Right atrium auricular region (tissue), 2 donors: ENCODE measurements around the gene TFB2M. TPM values are rescaled to one million over a fixed set of nuclear protein-coding genes. Genes with fewer than 3 reads are reported as not detected.

Experiments used
- DNase-seq: peaks from one replicate; pipeline ENCODE4 v3.0.0-alpha.2; 2019; ENCODE audit warnings: low spot score
- H3K27ac ChIP-seq, 2 donors: fragments of 200-600 bp; sonication (generic); 1 replicate in 1 of 2; 2 replicates in 1 of 2; pipeline ENCODE4 v1.5.1; 2016 to 2019
- H3K27me3 ChIP-seq, 2 donors: fragments of 200-600 bp; sonication (generic); one replicate each; pipeline versions ENCODE4 v1.5.1 to v1.6.0; 2017 to 2019
- H3K36me3 ChIP-seq: fragments of 200-600 bp; sonication (generic); one replicate; pipeline ENCODE4 v1.5.1; 2016
- H3K4me1 ChIP-seq, 2 donors: fragments of 200-600 bp; sonication (generic); one replicate each; pipeline versions ENCODE4 v1.5.1 to v1.6.0; 2017 to 2019
- H3K4me3 ChIP-seq, 2 donors: fragments of 200-600 bp; sonication (generic); 1 replicate in 1 of 2; 2 replicates in 1 of 2; pipeline ENCODE4 v1.5.1; 2017 to 2019; ENCODE audit warnings: mild to moderate bottlenecking in 1 of 2, moderate library complexity in 1 of 2
- H3K9me3 ChIP-seq, 2 donors: fragments of 200-600 bp; sonication (generic); one replicate each; pipeline ENCODE4 v1.5.1; 2019
- total RNA-seq, 2 donors: library from RNA; depleted of rRNA; stranded (reverse); fragments of >200 nt; gene quantifications; one replicate each; pipeline ENCODE4 v1.1.0, GENCODE V29; 2016
- TF ChIP-seq, protein P1 (sequence below), 2 donors: fragments of 200-600 bp; sonication (generic); IDR thresholded peaks; one replicate each; pipeline ENCODE4 v1.5.1; 2019; ENCODE audit warnings: antibody characterized with exemption in 2 of 2

The TFB2M gene
- total RNA-seq, 2 donors from 2014 or later, result 5.5 to 12.0 TPM

DNA sequence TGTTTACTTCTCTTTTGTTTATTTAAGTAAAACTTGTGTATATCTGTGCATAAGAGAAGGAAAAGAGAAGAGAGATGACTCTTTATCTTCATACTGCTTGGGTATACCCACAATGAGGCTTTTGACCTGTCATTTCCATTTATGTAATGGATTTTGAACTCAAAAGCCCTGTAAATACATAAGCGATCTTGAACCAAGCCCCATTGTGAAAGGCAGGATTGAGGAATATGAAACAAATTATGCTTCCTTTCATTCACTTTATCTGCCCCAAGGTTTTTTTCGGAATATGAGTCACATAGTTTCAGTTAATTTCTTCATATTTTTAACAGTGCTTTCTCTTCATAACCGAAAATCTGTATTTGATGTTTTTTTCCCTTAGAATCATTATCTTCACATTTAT, 21.5 kb upstream of the TFB2M start:
- Histone ChIP-seq H3K4me1 (peaks cover 0 to 43% of the 10 kb centered on the region in 2 donors), H3K36me3 (peaks cover 7% of the 10 kb centered on the region), H3K27ac (peak overlapping the region; percentile 59 to 60), H3K4me3 (no peak overlapping the region), H3K9me3 (no peaks in the 10 kb centered on the region), H3K27me3 (no peaks in the 10 kb centered on the region)
- TF ChIP-seq, protein P1, sequence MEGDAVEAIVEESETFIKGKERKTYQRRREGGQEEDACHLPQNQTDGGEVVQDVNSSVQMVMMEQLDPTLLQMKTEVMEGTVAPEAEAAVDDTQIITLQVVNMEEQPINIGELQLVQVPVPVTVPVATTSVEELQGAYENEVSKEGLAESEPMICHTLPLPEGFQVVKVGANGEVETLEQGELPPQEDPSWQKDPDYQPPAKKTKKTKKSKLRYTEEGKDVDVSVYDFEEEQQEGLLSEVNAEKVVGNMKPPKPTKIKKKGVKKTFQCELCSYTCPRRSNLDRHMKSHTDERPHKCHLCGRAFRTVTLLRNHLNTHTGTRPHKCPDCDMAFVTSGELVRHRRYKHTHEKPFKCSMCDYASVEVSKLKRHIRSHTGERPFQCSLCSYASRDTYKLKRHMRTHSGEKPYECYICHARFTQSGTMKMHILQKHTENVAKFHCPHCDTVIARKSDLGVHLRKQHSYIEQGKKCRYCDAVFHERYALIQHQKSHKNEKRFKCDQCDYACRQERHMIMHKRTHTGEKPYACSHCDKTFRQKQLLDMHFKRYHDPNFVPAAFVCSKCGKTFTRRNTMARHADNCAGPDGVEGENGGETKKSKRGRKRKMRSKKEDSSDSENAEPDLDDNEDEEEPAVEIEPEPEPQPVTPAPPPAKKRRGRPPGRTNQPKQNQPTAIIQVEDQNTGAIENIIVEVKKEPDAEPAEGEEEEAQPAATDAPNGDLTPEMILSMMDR (IDR thresholded peaks at IDR 0.05), result no peak
- DNase-seq, result no peak

DNA sequence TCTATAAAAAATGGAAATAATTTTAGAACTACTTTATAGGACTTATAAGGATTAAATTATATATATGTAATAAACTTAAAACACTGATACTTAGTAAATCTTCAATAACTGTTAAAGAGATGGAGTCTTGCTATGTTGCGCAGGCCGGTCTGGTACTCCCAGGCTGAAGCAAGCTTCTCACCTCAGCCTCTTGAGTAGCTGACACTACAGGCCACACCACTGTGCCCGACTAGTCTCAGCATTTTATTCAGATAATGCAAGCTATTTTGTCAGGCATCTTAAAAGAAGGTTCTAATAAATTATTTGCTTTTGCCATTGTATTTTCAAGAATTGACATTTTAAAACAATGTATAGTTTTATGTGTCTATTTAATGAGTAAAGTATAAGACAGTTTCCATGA, 21.0 kb upstream of the TFB2M start:
- Histone ChIP-seq H3K4me3 (no peak overlapping the region), H3K4me1 (peaks cover 0 to 48% of the 10 kb centered on the region in 2 donors), H3K27me3 (no peaks in the 10 kb centered on the region), H3K27ac (peak overlapping the region; percentile 59 to 60), H3K36me3 (peaks cover 5% of the 10 kb centered on the region), H3K9me3 (no peaks in the 10 kb centered on the region)
- TF ChIP-seq, protein P1 (IDR thresholded peaks at IDR 0.05), result no peak
- DNase-seq, result no peak

DNA sequence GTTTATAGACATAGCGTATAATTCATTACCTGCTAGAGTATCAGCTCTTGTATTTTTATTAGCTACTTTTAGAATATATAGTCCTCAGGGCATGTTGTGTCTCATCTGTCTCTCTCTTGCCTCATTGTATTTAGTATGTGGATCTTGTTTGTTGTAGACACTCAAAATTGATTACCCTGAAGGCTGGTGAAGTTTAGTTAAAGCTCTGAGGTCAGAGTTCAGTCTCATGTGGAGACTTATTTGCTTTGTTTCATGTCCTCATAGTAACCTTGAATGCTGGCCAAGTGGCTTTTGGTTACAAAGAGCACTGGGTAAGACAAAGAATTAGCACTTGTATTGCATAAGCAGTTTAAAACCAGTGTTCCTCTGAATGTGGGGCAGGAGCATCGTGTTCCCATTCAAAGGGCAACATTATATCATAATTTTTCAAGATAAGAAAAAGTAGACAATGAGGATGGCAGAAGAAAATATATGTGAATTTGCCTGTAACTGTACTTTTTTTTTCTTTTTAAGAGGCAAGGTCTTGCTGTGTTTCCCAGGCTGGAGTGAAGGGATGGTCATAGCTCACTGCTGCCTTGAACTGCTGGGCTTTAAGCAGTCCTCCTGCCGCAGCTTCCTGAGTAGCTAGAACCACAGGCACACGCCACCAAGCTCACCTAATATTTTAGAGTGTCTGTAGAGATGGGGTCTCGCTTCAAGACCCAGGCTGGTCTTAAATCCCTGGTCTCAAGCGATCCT, 17.6 kb upstream of the TFB2M start:
- DNase-seq, result peak; percentile 76
- Histone ChIP-seq H3K4me3 (no peak overlapping the region), H3K36me3 (no peaks in the 10 kb centered on the region), H3K4me1 (peaks cover 0 to 77% of the 10 kb centered on the region in 2 donors), H3K27ac (peak overlapping the region; percentile 66 to 69), H3K27me3 (no peaks in the 10 kb centered on the region), H3K9me3 (no peaks in the 10 kb centered on the region)
- TF ChIP-seq, protein P1 (IDR thresholded peaks at IDR 0.05), result no peak

DNA sequence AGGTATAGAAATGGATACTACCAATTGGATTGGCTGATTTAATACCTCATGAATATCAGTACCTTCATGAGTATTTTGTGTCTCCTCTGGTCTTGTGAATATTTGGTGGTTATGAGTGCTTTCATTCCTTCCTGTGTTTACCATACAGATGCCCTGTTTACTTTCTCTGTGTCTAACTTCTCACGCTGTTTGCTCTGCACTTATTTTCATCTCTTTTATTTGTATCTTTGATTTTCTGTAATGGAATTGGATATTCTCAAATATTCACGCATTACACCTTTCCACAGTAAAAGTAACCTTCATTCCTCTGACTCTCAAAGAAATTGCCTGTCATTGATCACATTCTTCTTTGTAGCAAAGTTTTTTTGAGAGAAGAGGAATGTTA, 17.0 kb upstream of the TFB2M start:
- Histone ChIP-seq H3K36me3 (no peaks in the 10 kb centered on the region), H3K4me3 (no peak overlapping the region), H3K27ac (peak overlapping the region; percentile 66 to 69), H3K4me1 (peaks cover 0 to 83% of the 10 kb centered on the region in 2 donors), H3K27me3 (no peaks in the 10 kb centered on the region), H3K9me3 (no peaks in the 10 kb centered on the region)
- no peak for DNase-seq
- TF ChIP-seq, protein P1 (IDR thresholded peaks at IDR 0.05), result no peak

DNA sequence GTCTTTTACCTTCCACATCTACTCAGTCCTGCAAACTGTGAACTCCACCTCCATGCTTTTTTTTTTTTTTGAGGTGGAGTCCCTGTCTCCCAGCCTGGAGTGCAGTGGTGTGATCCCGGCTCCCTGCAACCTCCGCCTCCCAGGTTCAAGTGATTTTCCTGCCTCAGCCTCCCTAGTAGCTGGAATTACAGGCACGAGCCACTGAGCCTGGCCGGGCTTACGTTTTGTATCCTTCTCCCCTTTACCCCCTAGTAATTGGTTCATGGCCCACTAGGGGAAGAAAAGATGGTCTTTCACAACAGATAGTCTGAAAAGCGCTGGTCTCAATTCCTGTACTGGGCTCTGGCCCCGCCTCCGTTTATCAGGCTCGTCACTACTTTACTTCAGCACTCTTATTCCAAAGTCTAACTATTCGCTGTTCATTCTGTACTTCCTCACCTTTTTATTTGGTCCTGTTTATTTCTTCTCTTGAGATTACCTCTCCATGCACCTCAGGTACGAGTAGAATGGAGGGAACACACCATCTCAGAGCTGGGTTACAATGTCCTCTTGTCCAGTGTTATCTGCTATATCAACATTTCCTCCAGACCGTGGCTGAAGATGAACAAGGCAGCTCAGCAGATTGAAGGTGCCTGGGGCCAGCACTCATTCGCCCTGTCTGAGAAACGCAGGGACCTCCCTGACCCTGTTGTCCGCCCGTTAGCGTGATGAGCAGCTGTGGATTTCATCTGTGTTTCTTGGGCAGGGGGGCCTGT, 16.4 kb upstream of the TFB2M start:
- no peak for DNase-seq
- TF ChIP-seq, protein P1 (IDR thresholded peaks at IDR 0.05), result no peak
- Histone ChIP-seq H3K36me3 (no peaks in the 10 kb centered on the region), H3K27me3 (no peaks in the 10 kb centered on the region), H3K9me3 (no peaks in the 10 kb centered on the region), H3K27ac (peak overlapping the region; percentile 66 to 69), H3K4me1 (peaks cover 0 to 83% of the 10 kb centered on the region in 2 donors), H3K4me3 (no peak overlapping the region)
